Measurements from ENCODE around the gene RPS16. TPM values are rescaled to one million over a fixed set of nuclear protein-coding genes. Genes with fewer than 3 reads are reported as not detected.
"Not testable (repeated sequence)": the region's sequence is repeated elsewhere in the genome, so short reads cannot be mapped to it uniquely, and the experiment has no call there.

RPS16 gene
- 1,000 to 10,000 TPM; 3,250 to 3,505 (median 3,474) TPM for total RNA-seq

DNA sequence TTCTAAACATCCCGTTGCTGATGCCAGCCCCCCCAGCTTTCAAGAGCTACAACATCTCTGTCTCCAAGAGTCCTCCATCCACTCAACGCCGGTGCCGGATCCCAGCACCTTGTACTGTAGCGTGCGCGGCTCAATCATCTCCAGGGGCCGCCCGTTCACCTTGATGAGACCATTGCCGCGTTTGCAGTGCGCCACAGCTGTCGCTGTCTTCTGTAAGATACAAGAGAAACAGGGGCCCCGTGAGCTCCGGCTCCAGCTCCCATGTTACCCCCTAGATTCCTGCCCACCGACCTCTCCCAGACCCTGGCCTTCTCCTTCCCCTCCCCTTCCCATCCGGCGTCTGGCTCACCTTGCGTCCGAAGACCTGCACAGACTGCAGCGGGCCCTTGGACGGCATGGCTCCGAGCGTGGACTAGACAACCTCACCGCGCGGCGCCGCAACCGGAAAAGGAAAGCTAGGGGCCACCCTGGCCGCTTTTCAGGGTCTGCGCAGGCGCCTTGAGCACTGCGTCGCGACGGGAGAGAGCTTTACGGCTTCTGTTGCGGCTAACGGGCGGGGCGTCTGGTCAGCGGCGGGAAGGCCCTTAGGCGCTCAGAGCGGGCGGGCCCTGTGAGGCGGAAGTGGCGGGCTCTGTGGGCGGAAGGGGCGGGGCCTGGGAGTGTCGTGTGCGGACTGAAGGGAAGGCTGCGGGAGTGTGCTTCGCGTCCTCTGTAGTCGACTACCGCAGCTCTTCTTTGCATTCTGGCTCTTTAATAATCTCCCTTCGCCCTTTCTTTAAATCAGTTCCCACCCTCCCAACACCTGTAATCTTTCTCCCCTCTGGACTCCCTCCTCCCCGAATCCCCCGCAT is at the start of gene RPS16:
Gene RPS16 (minus strand): TSS at position 451 of the 851 bp plus-strand sequence. CDS start 54 bp downstream, at position 397.
- peak; percentile 99 for DNase-seq
- H3K4me1 Mint-ChIP-seq (ENCODE audit: low read depth): peaks cover 41% of the 10 kb centered on the region
- ATAC-seq: peak; percentile 91 to 94
- H3K9me3 Mint-ChIP-seq: no peaks in the 10 kb centered on the region
- H3K36me3 Mint-ChIP-seq (ENCODE audit: insufficient read depth): peaks cover 30% of the 10 kb centered on the region
- no peaks in the 10 kb centered on the region for H3K27me3 Mint-ChIP-seq (ENCODE audit: low read depth)
- H3K4me3 Mint-ChIP-seq: peak within 1 kb of the TSS; percentile 100

GRCh38 chr19:39483141-39483540 is 47.4 kb upstream of the RPS16 start:
- DNase-seq (no peak), ATAC-seq (no peak)
- Mint-ChIP-seq H3K9me3 (no peaks in the 10 kb centered on the region), H3K36me3 (ENCODE audit: insufficient read depth) (peaks cover 18% of the 10 kb centered on the region), H3K4me3 (peak overlapping the region; percentile 89), H3K4me1 (ENCODE audit: low read depth) (peaks cover 27% of the 10 kb centered on the region), H3K27me3 (ENCODE audit: low read depth) (no peaks in the 10 kb centered on the region)

GRCh38 chr19:39481676-39482075 is 45.9 kb upstream of the RPS16 start:
- Mint-ChIP-seq H3K27me3 (ENCODE audit: low read depth) (no peaks in the 10 kb centered on the region), H3K36me3 (ENCODE audit: insufficient read depth) (peaks cover 10% of the 10 kb centered on the region), H3K4me1 (ENCODE audit: low read depth) (peaks cover 25% of the 10 kb centered on the region), H3K4me3 (peak overlapping the region; percentile 89), H3K9me3 (no peaks in the 10 kb centered on the region)
- DNase-seq (no peak), ATAC-seq (no peak)

DNA sequence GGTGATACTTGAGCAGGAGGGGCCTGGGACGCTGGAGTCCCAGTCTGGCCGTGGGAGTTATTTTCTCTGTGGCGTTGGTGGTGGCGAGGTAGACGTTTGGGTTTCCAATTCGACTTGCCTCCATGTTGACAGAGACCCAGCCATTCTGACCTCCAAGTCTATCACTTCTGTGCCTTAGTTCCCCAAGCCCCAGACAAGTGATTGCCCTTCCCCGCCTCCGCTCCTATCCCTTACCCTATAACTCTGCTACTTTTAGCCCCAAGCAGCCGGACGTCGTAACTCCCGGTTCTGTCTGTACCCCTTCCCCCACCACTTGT is 45.4 kb upstream of the RPS16 start:
- Mint-ChIP-seq H3K36me3 (ENCODE audit: insufficient read depth) (peaks cover 9% of the 10 kb centered on the region), H3K27me3 (ENCODE audit: low read depth) (no peaks in the 10 kb centered on the region), H3K9me3 (no peaks in the 10 kb centered on the region), H3K4me3 (peak overlapping the region; percentile 89), H3K4me1 (ENCODE audit: low read depth) (peaks cover 24% of the 10 kb centered on the region)
- ATAC-seq (no peak), DNase-seq (no peak)

DNA sequence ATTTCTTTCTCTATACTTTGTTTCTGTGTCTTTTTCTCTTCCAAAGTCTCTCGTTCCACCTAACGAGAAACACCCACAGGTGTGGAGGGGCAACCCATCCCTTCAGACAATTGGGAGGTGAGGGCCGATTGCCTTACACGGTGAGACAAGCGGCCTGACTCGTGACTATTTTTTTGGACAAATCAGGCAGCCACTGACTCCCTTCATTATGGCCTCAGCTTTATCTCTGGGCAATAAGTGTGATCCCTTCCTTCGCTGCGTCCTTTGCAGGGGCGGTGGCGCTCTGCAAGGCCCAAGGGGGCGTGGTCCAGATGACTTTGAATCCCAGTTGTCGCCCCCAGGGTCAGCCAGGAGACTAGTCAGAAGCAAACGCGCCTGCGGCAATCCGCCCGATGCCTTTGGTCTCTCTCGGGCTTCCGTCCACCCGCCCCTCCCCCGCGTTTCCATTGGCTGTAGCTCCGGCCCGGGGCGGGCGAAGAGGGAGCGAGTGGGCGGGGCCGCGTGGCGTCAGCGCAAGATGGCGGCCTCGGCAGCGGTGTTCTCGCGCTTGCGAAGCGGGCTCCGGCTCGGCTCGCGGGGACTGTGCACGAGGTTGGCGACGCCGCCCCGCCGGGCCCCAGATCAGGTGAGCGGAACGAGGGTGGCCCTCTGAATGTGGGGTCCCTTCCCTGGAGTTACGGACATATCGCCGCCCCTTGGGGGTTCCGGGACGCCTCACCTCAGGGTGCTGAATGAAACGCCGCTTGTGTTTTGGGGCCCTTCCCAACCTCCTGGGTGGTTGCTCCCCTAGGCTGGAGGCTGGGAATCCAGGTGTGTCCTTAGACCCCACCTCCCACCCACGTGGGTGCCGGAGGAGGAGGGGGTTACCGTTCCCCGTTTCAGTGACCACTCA is 44.8 kb upstream of the RPS16 start, which contains the start of gene TIMM50:
Gene TIMM50 (plus strand): TSS at position 502 of the 892 bp plus-strand sequence. CDS start 16 bp downstream, at position 518.
- peak; percentile 98 for DNase-seq
- Mint-ChIP-seq H3K9me3 (no peaks in the 10 kb centered on the region), H3K27me3 (ENCODE audit: low read depth) (no peaks in the 10 kb centered on the region), H3K4me1 (ENCODE audit: low read depth) (peaks cover 24% of the 10 kb centered on the region), H3K4me3 (peak within 1 kb of the TSS; percentile 89), H3K36me3 (ENCODE audit: insufficient read depth) (peaks cover 8% of the 10 kb centered on the region)
- ATAC-seq: peak; percentile 97

DNA sequence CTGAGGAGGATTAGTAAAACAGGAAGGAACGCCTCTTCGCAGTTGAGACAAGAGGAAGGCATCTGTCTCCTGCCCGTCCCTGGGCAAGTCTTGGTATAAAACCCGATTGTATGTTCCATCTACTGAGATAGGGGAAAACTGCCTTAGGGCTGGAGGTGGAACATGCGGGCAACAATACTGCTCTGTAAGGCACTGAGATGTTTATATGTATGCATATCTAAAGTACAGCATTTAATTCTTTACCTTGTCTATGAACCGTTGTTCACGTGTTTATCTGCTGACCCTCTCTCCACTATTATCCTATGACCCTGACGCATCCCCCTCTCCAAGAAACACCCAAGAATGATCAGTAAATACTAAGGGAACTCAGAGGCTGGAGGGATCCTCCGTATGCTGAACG is 44.2 kb upstream of the RPS16 start:
- ATAC-seq (no peak), DNase-seq (no peak)
- Mint-ChIP-seq H3K4me1 (ENCODE audit: low read depth) (peaks cover 24% of the 10 kb centered on the region), H3K36me3 (ENCODE audit: insufficient read depth) (peaks cover 11% of the 10 kb centered on the region), H3K27me3 (ENCODE audit: low read depth) (no peaks in the 10 kb centered on the region), H3K9me3 (no peaks in the 10 kb centered on the region), H3K4me3 (peak overlapping the region; percentile 89)

- H3K9me3 Mint-ChIP-seq; H3K27me3 Mint-ChIP-seq (ENCODE audit: low read depth); ATAC-seq; DNase-seq: not testable (repeated sequence)
- Mint-ChIP-seq H3K4me1 (ENCODE audit: low read depth) (peaks cover 24% of the 10 kb centered on the region), H3K36me3 (ENCODE audit: insufficient read depth) (peaks cover 17% of the 10 kb centered on the region), H3K4me3 (peak overlapping the region; percentile 89)
These were observed 43.6 kb upstream of the RPS16 start for GRCh38 chr19:39479319-39479801.

DNA sequence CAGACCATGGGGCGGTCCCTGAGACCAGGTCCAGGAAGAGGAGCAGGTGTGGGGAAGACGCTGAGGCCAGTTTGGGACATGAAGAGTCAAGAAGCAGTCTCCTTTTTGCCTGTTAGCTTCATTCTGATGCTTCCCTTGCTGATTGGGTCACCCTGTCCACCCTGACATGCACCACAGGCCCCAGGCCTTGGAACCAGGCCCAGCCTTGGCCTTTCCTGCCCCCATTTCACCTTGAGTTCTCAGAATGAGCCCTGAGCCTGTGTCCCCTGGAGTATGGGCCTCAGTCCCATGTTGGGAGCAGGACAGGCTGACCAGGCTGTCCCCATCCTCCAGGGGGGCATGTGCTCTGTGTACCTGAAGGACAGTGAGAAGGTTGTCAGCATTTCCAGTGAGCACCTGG is 40.0 kb upstream of the RPS16 start:
- no peaks in the 10 kb centered on the region for H3K9me3 Mint-ChIP-seq
- no peak overlapping the region for H3K4me3 Mint-ChIP-seq
- H3K27me3 Mint-ChIP-seq (ENCODE audit: low read depth): no peaks in the 10 kb centered on the region
- no peak for ATAC-seq
- no peak for DNase-seq
- H3K36me3 Mint-ChIP-seq (ENCODE audit: insufficient read depth): peaks cover 24% of the 10 kb centered on the region
- peaks cover 14% of the 10 kb centered on the region for H3K4me1 Mint-ChIP-seq (ENCODE audit: low read depth)

DNA sequence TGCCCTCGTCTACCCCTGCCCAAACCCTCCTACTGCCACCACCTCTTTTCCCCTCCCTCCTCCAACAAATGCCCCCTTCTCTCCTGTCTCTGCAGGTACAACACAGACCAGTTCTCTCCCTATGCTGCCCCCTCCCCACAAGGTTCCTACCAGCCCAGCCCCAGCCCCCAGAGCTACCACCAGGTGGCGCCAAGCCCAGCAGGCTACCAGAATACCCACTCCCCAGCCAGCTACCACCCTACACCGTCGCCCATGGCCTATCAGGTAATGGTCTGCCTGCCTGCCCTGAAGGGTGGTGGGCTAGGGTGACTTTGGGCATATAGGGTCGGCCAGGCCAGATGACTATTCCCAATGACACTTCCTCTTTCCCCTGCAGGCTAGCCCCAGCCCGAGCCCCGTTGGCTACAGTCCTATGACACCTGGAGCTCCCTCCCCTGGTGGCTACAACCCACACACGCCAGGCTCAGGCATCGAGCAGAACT is 38.4 kb upstream of the RPS16 start:
- no peaks in the 10 kb centered on the region for H3K9me3 Mint-ChIP-seq
- ATAC-seq (peak; percentile 74 to 81), DNase-seq (peak; percentile 73)
- peaks cover 40% of the 10 kb centered on the region for H3K36me3 Mint-ChIP-seq (ENCODE audit: insufficient read depth)
- H3K27me3 Mint-ChIP-seq (ENCODE audit: low read depth): no peaks in the 10 kb centered on the region
- no peak overlapping the region for H3K4me3 Mint-ChIP-seq
- peaks cover 10% of the 10 kb centered on the region for H3K4me1 Mint-ChIP-seq (ENCODE audit: low read depth)

- Mint-ChIP-seq H3K36me3 (ENCODE audit: insufficient read depth) (peaks cover 44% of the 10 kb centered on the region), H3K27me3 (ENCODE audit: low read depth) (no peaks in the 10 kb centered on the region), H3K4me3 (no peak overlapping the region), H3K4me1 (ENCODE audit: low read depth) (peaks cover 10% of the 10 kb centered on the region), H3K9me3 (no peaks in the 10 kb centered on the region)
- no peak for ATAC-seq
- DNase-seq: no peak
These were observed 37.8 kb upstream of the RPS16 start for GRCh38 chr19:39473443-39473960.

DNA sequence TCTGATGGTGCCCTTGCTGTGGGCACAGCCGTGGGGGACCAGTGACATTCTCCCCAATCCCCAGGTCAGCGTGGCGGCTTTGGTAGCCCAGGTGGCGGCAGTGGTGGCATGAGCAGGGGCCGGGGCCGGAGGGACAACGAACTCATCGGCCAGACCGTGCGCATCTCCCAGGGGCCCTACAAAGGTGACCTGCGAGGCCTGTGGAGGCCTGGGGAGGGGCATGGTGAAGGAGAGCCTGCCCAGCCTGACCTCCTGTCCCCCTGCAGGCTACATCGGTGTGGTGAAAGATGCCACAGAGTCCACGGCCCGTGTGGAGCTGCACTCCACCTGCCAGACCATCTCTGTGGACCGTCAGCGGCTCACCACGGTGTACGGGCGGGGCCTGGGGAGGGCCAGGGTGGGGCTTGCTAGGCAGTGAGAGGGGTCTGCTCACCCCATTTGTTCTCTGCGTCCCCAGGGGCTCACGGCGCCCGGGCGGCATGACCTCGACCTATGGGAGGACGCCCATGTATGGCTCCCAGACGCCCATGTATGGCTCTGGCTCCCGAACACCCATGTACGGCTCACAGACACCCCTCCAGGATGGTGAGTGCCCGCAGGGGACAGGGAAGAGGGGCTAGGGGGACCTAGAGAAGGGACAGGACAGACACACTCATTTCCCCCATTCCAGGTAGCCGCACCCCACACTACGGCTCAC is 37.1 kb upstream of the RPS16 start:
- Mint-ChIP-seq H3K4me1 (ENCODE audit: low read depth) (peaks cover 10% of the 10 kb centered on the region), H3K9me3 (no peaks in the 10 kb centered on the region), H3K36me3 (ENCODE audit: insufficient read depth) (peaks cover 49% of the 10 kb centered on the region), H3K27me3 (ENCODE audit: low read depth) (no peaks in the 10 kb centered on the region), H3K4me3 (no peak overlapping the region)
- DNase-seq (no peak), ATAC-seq (no peak)

GRCh38 chr19:39471756-39472536 is 36.2 kb upstream of the RPS16 start:
- H3K9me3 Mint-ChIP-seq: no peaks in the 10 kb centered on the region
- ATAC-seq (no peak), DNase-seq (no peak)
- H3K4me3 Mint-ChIP-seq: no peak overlapping the region
- H3K4me1 Mint-ChIP-seq (ENCODE audit: low read depth): peaks cover 10% of the 10 kb centered on the region
- peaks cover 54% of the 10 kb centered on the region for H3K36me3 Mint-ChIP-seq (ENCODE audit: insufficient read depth)
- no peaks in the 10 kb centered on the region for H3K27me3 Mint-ChIP-seq (ENCODE audit: low read depth)

DNA sequence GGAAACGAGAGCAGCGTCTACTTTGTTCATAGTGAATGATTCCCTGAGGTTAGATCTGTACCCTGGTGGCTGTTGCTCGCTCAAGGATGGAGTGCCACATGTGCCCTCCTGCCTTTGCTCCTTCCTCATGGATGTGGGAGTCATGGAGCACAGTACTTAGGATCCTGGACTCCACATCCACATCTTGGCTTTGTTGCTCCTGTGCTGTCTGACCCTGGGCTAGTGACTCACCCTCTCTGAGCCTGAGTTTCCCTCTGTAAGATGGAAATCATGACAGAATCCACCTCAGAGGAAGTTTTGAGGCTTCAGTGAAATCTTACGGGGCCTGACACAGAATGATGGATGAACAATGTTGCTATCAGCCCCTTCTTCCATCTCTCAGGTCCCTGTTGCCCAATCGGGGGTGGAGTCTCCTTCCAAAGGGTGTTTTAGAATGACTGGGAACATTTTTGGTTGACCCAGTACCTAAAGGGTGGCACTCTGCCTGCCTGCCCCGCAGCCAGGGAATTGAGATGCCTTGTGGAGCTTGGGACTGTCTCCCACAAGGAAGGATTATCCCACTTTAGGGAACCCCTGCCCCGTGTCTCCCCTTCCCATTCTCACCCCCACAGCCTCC is 35.1 kb upstream of the RPS16 start:
- Mint-ChIP-seq H3K4me1 (ENCODE audit: low read depth) (peaks cover 10% of the 10 kb centered on the region), H3K4me3 (no peak overlapping the region), H3K36me3 (ENCODE audit: insufficient read depth) (peaks cover 57% of the 10 kb centered on the region), H3K27me3 (ENCODE audit: low read depth) (no peaks in the 10 kb centered on the region), H3K9me3 (no peaks in the 10 kb centered on the region)
- DNase-seq (no peak), ATAC-seq (peak; percentile 23 to 36)

All from activated T-cell treated with anti-CD3 and anti-CD28 coated beads, Interleukin-2, amount 50 U/mL, for 4 hours (primary cell).